BJ (cell line): ENCODE data around the gene DAP. TPM values are rescaled to one million over a fixed set of nuclear protein-coding genes. Genes with fewer than 3 reads are reported as not detected.

Experiments
- CTCF ChIA-PET: fragments of 350-600 bp; formaldehyde crosslinking; extraction: SDS; loops from one replicate; lab custom pipeline; 2021; ENCODE audit warnings: antibody characterized with exemption, inconsistent platforms; lab: Yijun Ruan, JAX
- POLR2A ChIA-PET: fragments of 300-600 bp; sonication (Branson Sonifier 250); formaldehyde crosslinking; extraction: SDS; loops from one replicate; lab custom pipeline; 2021; ENCODE audit warnings: antibody characterized with exemption; lab: Charles Lee
- DNase-seq: peaks from one replicate; pipeline ENCODE4 v3.0.0-alpha.2; 2011; ENCODE audit warnings: low read depth
- H3K27me3 ChIP-seq: 2 replicates; pipeline ENCODE4 v1.6.0; 2011; ENCODE audit warnings: low read length; ENCODE audit not compliant: control insufficient read depth, insufficient read depth
- H3K36me3 ChIP-seq: 2 replicates; pipeline ENCODE4 v1.5.1; 2011; ENCODE audit warnings: low read length; ENCODE audit not compliant: control insufficient read depth, insufficient read depth
- H3K4me3 ChIP-seq: 2 replicates; pipeline ENCODE4 v1.5.1; 2011; ENCODE audit warnings: low read depth, mild to moderate bottlenecking, control low read depth, low read length
- CTCF ChIP-seq: IDR thresholded peaks from 2 replicates; pipeline ENCODE4 v1.5.1; 2011; ENCODE audit warnings: low read depth, mild to moderate bottlenecking, control low read depth, inconsistent platforms, low read length, moderate library complexity; ENCODE audit not compliant: insufficient read depth
- polyA plus RNA-seq: library from polyadenylated mRNA; depleted of rRNA; stranded (reverse); fragments of >200 nt; gene quantifications from 2 replicates; pipeline ENCODE4 v1.2.3, GENCODE V29; 2011

Gene DAP
- polyA plus RNA-seq, 1 experiment: 95.6 TPM

GRCh38 chr5:10709409-10709808 lies 51.6 kb downstream of the DAP start:
- H3K36me3 ChIP-seq: peaks cover 10% of the 10 kb centered on the region; the same call in 1 of the 2 replicates
- ChIA-PET CTCF (no interaction called here), POLR2A (no interaction called here)
- H3K4me3 ChIP-seq: no peak overlapping the region
- no peak for DNase-seq
- no peak for TF ChIP-seq CTCF
- no peaks in the 10 kb centered on the region for H3K27me3 ChIP-seq

GRCh38 chr5:10708189-10708944 lies 52.7 kb downstream of the DAP start:
- no peak for DNase-seq
- no peak for TF ChIP-seq CTCF
- no peak overlapping the region for H3K4me3 ChIP-seq
- no peaks in the 10 kb centered on the region for H3K27me3 ChIP-seq
- peaks cover 9% of the 10 kb centered on the region; the same call in 1 of the 2 replicates for H3K36me3 ChIP-seq
- CTCF ChIA-PET: no interaction called here
- POLR2A ChIA-PET: no interaction called here

GRCh38 chr5:10707198-10708142 lies 53.6 kb downstream of the DAP start:
- H3K36me3 ChIP-seq: peaks cover 9% of the 10 kb centered on the region; the same call in 1 of the 2 replicates

GRCh38 chr5:10706326-10706725 lies 54.7 kb downstream of the DAP start:
- no peak for DNase-seq
- H3K36me3 ChIP-seq: peaks cover 8% of the 10 kb centered on the region; the same call in 1 of the 2 replicates
- TF ChIP-seq CTCF: no peak
- no peak overlapping the region for H3K4me3 ChIP-seq
- ChIA-PET POLR2A (interaction anchor here (0.6 kb wide), 1 partner anchor 453 kb away, joined by 3 read pairs; no protein-coding TSS in a partner anchor), CTCF (interaction anchor here (0.6 to 1.0 kb wide), 3 partner anchors 11 to 135 kb away, joined by 3 to 4 read pairs (median 3); no protein-coding TSS in a partner anchor)
- no peaks in the 10 kb centered on the region for H3K27me3 ChIP-seq

More at GRCh38 chr5:10707198-10708142, 53.6 kb downstream of the DAP start:
- TF ChIP-seq CTCF: no peak
- Histone ChIP-seq H3K27me3 (no peaks in the 10 kb centered on the region), H3K4me3 (no peak overlapping the region)
- ChIA-PET CTCF (interaction anchor here (0.7 kb wide), 1 partner anchor 17 kb away, joined by 4 read pairs; no protein-coding TSS in a partner anchor), POLR2A (no interaction called here)
- DNase-seq: no peak
